ENCODE data around the gene ISCA1.

DNA sequence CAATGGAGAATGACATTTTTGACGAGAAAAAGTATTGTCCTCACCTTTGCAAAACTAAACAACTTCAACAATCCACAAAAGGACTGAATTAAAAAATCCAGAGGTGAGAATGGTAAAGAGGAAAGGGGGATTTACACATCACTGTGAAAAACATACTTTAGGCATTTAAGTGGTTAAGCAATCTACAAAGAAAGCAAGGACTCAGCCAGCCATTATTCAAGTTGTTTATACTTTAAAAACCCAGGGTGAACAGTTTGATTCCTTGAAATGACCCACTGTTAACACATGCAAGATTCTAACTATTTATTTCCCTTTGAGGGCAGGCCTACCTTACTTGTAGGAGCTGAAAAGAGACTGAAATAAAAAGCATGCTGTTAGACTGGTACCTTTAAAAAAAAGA is 42.6 kb upstream of the ISCA1 start:
- no peak for TF ChIP-seq ESRRG (CRISPR knock-in tag; IDR thresholded peaks at IDR 0.05)
- no peak for TF ChIP-seq ZFP3 (CRISPR knock-in tag; IDR thresholded peaks at IDR 0.05)
- no peak for TF ChIP-seq ARNTL (CRISPR knock-in tag; IDR thresholded peaks at IDR 0.05; ENCODE audit: borderline replicate concordance, low read depth)
- no peak for TF ChIP-seq BACH2 (CRISPR knock-in tag; IDR thresholded peaks at IDR 0.05; ENCODE audit: borderline replicate concordance)
- TF ChIP-seq ZNF8 (CRISPR knock-in tag; IDR thresholded peaks at IDR 0.05): no peak
- TF ChIP-seq, protein P1, sequence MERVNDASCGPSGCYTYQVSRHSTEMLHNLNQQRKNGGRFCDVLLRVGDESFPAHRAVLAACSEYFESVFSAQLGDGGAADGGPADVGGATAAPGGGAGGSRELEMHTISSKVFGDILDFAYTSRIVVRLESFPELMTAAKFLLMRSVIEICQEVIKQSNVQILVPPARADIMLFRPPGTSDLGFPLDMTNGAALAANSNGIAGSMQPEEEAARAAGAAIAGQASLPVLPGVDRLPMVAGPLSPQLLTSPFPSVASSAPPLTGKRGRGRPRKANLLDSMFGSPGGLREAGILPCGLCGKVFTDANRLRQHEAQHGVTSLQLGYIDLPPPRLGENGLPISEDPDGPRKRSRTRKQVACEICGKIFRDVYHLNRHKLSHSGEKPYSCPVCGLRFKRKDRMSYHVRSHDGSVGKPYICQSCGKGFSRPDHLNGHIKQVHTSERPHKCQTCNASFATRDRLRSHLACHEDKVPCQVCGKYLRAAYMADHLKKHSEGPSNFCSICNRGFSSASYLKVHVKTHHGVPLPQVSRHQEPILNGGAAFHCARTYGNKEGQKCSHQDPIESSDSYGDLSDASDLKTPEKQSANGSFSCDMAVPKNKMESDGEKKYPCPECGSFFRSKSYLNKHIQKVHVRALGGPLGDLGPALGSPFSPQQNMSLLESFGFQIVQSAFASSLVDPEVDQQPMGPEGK (CRISPR knock-in tag; IDR thresholded peaks at IDR 0.05; ENCODE audit: borderline replicate concordance): no peak
- TF ChIP-seq OSR1 (CRISPR knock-in tag; IDR thresholded peaks at IDR 0.05): no peak
- TF ChIP-seq, protein P2, sequence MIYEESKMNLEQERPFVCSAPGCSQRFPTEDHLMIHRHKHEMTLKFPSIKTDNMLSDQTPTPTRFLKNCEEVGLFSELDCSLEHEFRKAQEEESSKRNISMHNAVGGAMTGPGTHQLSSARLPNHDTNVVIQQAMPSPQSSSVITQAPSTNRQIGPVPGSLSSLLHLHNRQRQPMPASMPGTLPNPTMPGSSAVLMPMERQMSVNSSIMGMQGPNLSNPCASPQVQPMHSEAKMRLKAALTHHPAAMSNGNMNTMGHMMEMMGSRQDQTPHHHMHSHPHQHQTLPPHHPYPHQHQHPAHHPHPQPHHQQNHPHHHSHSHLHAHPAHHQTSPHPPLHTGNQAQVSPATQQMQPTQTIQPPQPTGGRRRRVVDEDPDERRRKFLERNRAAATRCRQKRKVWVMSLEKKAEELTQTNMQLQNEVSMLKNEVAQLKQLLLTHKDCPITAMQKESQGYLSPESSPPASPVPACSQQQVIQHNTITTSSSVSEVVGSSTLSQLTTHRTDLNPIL (CRISPR knock-in tag; IDR thresholded peaks at IDR 0.05; ENCODE audit: low read depth): no peak
- TF ChIP-seq TCF4 (CRISPR knock-in tag; IDR thresholded peaks at IDR 0.05; ENCODE audit: borderline replicate concordance): no peak
- no peak for TF ChIP-seq RARB (CRISPR knock-in tag; IDR thresholded peaks at IDR 0.05)

Measured in SK-N-SH treated with all-trans-retinoic acid at 6 μM for 48 hours (cell line).